ENCODE results near the gene AMD1.

The AMD1 gene

GRCh38 chr6:110938171-110938570, 63.6 kb downstream of the AMD1 start:
- no peak for DNase-seq (ENCODE audit: low spot score)

- DNase-seq (ENCODE audit: low spot score): no peak
Measured at GRCh38 chr6:110939429-110940200, 65.0 kb downstream of the AMD1 start.

- DNase-seq (ENCODE audit: low spot score): no peak
Measured at GRCh38 chr6:110944681-110945151, 70.1 kb downstream of the AMD1 start.
